Coronary artery (tissue), 2 donors: Measurements from ENCODE around the gene PRMT3.

Source experiments
- DNase-seq: peaks from one replicate; pipeline ENCODE4 v3.0.0-alpha.2; 2017; ENCODE audit warnings: low spot score
- H3K27ac ChIP-seq, 2 donors: fragments of 200-600 bp; sonication (generic); one replicate each; pipeline ENCODE4 v1.5.1; 2016 to 2019
- H3K4me3 ChIP-seq: fragments of 200-600 bp; sonication (generic); 2 replicates; pipeline ENCODE4 v1.5.1; 2016; ENCODE audit warnings: mild to moderate bottlenecking, moderate library complexity
- TF ChIP-seq, protein P1 (sequence below): fragments of 200-600 bp; sonication (generic); IDR thresholded peaks from one replicate; pipeline ENCODE4 v1.5.1; 2019; ENCODE audit warnings: antibody characterized with exemption

The PRMT3 gene

DNA sequence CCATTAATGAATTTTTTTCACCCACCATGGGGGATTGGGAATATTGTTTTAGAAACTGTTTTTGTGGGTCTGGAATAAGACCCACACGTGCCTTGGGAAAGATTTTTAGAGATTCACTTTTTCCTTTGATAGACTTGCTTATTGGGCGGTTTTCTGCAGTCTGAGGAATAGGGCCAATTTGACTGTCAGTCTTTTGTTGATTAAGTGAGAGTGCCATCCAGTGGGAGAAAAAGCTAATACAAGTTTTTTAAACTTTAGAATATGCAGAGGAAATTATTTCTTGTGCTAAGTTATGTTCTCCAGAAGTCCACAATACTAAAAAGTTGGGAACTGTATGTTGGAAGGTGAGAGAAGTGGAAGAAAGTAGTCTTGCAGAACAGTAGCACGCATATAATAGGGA lies 56.1 kb downstream of the PRMT3 start:
- H3K27ac ChIP-seq: no peak overlapping the region
- DNase-seq: no peak
- no peak overlapping the region for H3K4me3 ChIP-seq
- TF ChIP-seq, protein P1, sequence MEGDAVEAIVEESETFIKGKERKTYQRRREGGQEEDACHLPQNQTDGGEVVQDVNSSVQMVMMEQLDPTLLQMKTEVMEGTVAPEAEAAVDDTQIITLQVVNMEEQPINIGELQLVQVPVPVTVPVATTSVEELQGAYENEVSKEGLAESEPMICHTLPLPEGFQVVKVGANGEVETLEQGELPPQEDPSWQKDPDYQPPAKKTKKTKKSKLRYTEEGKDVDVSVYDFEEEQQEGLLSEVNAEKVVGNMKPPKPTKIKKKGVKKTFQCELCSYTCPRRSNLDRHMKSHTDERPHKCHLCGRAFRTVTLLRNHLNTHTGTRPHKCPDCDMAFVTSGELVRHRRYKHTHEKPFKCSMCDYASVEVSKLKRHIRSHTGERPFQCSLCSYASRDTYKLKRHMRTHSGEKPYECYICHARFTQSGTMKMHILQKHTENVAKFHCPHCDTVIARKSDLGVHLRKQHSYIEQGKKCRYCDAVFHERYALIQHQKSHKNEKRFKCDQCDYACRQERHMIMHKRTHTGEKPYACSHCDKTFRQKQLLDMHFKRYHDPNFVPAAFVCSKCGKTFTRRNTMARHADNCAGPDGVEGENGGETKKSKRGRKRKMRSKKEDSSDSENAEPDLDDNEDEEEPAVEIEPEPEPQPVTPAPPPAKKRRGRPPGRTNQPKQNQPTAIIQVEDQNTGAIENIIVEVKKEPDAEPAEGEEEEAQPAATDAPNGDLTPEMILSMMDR: no peak

DNA sequence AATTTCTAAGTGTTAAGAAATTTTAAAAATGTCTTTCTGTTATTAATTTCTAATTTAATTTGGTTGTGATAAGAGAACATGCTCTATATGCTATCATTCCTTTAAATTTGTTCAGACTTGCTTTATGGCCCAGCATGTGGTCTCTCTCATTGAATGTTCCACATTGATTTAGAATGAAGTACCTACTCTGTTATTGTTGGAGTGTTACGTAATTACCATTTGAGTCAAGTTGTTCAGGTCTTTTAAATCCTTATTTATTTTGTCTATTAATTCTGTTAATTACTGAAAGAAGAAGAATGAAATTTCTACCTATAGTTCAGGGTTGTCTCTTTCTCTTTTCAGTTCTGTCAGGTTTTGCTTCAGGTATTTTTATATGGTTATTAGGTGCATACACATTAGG lies 57.0 kb downstream of the PRMT3 start:
- no peak for DNase-seq
- TF ChIP-seq, protein P1: no peak
- no peak overlapping the region for H3K27ac ChIP-seq

DNA sequence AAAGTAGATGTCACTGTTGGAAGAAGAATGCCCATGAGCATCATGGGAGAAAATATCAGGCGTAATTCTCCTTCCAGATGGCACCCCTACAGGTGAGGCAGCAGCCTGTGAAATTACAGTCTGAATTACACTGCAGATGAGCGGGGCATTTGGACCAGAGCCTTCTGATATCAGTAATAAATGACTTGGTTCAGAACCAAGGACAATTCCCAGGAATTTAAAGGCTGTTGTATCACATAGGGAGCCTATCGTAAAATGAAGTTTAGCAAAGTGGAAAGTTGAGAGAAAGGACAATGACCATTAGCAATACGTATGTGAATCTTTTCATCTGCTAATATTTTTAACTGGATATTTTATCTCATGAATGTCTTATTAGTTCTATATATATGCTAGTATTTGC lies 61.3 kb downstream of the PRMT3 start:
- TF ChIP-seq, protein P1: no peak
- Histone ChIP-seq H3K27ac (no peak overlapping the region), H3K4me3 (no peak overlapping the region)
- DNase-seq: no peak

More for the DNA sequence above, 57.0 kb downstream of the PRMT3 start:
- H3K4me3 ChIP-seq: no peak overlapping the region

DNA sequence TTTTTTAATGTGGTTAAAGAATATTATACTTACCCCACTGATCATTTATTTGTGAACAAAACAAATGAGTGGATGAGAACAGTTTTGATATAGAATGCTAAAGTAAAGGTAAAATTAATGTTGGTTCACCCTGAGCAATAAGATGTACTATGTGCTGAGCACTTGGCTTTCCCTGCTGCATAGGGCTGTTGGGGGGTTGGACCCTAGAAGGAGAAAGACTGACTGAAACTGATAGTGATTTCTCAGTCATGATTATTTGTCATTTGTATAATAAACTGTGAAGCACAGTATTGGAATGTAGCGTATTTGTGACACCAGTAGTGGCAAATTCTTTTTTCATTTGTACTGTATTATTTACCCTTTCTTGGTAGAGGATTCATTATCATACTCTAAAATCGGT lies 63.3 kb downstream of the PRMT3 start:
- Histone ChIP-seq H3K4me3 (no peak overlapping the region), H3K27ac (no peak overlapping the region)
- TF ChIP-seq, protein P1: no peak
- DNase-seq: no peak

DNA sequence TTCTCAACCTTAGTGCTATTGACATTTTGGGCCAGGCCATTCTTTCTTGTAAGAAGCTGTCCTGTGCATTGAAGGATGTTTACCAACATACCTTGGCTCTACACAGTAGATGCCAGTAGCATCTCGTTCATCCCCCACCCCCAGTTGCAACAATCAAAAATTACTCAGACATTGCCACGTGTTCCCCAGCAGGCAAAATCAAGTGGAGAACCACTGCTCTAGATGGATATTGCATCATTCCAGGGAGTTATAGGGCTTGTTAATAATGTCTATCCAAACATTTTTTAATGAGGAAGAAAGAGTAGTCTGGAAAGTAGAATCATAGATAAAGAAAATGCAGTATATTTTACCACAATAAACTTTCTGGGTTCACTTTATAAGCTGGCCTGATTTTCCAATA lies 64.1 kb downstream of the PRMT3 start:
- H3K4me3 ChIP-seq: no peak overlapping the region
- TF ChIP-seq, protein P1: no peak
- H3K27ac ChIP-seq: no peak overlapping the region
- no peak for DNase-seq

DNA sequence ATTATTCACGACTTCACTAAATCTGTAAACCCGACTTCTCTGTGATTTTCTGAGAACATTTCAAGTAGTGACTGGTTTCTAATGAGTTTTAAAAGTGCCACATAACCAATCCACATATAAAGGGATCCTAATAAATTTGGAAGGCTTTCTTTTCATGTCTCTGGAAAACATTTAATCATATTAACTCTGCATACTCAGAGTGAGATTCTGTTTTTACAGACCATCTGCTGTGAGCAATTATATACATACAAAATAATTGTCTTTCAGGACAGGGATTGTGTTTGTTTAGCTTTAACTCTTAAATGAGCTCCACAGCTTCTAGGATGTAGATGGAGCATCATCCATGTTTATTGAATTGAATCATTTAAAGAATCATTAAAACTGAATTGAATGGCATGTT lies 65.1 kb downstream of the PRMT3 start:
- Histone ChIP-seq H3K27ac (no peak overlapping the region), H3K4me3 (no peak overlapping the region)
- no peak for DNase-seq
- TF ChIP-seq, protein P1: no peak

DNA sequence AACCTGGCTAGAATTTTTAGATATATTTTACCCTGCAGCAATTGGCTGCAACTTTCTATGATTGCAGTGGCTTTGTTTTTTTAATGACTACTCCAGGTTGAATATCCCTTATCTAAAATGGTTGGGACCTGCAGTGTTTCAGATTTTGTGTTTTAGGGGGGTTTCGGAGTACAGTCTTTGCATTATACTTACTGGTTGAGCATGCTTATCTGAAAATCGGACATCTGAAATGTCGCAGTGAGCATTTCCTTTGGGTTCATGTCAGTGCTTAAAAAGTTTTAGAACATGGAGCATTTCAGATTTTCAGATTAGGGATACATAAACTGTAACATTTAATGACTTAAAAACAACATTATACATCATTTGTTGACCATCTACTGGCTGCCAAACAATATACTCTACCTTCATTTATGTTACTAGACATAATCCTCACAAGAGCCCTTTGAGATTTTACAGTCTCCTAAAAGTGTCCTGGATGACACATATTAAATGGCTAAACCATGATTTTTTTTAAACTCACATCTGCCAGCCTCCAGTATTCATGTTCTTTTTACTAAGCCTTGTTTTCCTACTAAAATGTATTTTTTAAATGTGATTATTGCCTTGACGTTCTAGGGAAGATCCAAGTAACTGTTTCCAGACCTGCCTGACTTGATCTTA lies 66.3 kb downstream of the PRMT3 start:
- H3K4me3 ChIP-seq: no peak overlapping the region
- DNase-seq: no peak

More for the DNA sequence above, 66.3 kb downstream of the PRMT3 start:
- H3K27ac ChIP-seq: no peak overlapping the region
- TF ChIP-seq, protein P1: no peak
